HFF-Myc (cell line): ENCODE results near the gene COL8A1.

Experiments
- DNase-seq: peaks from one replicate; pipeline ENCODE4 v3.0.0-alpha.2; 2011; ENCODE audit warnings: low read depth; ENCODE audit errors: extremely low read depth
- H3K4me3 ChIP-seq: replicated peaks from 2 replicates; pipeline ENCODE4 v1.5.1; 2011; ENCODE audit warnings: low read depth, mild to moderate bottlenecking, control low read depth, low read length
- TF ChIP-seq, protein P1 (sequence below): IDR thresholded peaks from 2 replicates; pipeline ENCODE4 v1.5.1; 2012; ENCODE audit warnings: mild to moderate bottlenecking, low read depth, low read length, control low read depth; ENCODE audit errors: missing control alignments

COL8A1 gene

DNA sequence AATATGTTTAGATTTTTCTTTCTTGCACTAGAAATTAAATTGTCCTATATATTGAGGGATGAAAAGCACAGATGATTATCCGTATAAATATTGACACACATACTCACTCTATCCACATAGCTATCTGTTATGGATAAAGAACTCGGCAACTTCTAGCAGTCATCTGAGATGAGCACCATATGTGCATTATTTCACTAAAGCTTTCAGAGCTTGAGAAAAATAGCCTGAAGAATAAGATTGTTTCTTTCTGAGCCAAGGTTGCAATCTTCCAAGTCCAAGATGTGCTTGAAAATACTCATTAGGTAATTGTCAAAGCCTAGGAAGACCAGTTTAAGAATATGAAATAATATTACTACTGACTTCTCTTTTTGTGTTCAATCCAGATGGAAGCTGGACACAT is 40.5 kb downstream of the COL8A1 start:
- DNase-seq = no peak
- no peak overlapping the region for H3K4me3 ChIP-seq
- TF ChIP-seq, protein P1, sequence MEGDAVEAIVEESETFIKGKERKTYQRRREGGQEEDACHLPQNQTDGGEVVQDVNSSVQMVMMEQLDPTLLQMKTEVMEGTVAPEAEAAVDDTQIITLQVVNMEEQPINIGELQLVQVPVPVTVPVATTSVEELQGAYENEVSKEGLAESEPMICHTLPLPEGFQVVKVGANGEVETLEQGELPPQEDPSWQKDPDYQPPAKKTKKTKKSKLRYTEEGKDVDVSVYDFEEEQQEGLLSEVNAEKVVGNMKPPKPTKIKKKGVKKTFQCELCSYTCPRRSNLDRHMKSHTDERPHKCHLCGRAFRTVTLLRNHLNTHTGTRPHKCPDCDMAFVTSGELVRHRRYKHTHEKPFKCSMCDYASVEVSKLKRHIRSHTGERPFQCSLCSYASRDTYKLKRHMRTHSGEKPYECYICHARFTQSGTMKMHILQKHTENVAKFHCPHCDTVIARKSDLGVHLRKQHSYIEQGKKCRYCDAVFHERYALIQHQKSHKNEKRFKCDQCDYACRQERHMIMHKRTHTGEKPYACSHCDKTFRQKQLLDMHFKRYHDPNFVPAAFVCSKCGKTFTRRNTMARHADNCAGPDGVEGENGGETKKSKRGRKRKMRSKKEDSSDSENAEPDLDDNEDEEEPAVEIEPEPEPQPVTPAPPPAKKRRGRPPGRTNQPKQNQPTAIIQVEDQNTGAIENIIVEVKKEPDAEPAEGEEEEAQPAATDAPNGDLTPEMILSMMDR = no peak

DNA sequence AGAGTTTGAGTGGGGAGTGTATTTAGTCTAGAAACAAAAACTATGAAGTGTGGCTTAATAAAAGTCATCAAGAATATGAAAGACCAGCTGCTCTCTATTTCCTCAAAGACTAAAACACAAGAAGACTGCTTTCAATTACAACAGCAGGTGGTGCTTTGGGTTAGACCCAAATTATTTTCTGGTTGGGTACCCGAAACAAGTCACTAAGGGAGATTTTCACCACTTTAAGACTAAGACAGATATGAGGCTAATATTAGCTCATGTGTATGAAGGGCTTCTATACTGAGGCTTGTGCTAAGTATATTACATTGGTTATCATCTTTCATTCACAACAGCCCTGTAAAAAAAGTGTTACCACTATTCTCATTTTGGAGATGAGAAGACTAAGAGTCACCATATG is 43.1 kb downstream of the COL8A1 start:
- TF ChIP-seq, protein P1 = no peak
- DNase-seq = no peak
- no peak overlapping the region for H3K4me3 ChIP-seq

DNA sequence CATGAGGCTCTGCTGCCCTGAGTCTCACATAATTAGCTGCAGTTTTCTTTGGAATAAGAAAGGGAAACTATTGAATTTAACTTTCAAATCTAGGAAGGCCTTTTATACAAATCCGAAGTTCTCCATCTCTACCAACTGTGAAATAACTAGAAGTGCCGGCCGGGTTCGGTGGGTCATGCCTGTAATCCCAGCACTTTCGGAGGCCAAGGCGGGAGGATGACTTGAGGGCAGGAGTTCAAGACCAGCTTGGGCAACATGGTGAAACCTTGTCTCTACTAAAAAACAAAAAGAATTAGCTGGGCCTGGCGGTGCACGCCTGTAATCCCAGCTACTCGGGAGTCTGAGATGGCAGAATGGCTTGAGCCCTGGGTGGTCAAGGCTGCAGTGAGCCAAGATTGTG is 43.6 kb downstream of the COL8A1 start:
- TF ChIP-seq, protein P1 = no peak
- DNase-seq = no peak

DNA sequence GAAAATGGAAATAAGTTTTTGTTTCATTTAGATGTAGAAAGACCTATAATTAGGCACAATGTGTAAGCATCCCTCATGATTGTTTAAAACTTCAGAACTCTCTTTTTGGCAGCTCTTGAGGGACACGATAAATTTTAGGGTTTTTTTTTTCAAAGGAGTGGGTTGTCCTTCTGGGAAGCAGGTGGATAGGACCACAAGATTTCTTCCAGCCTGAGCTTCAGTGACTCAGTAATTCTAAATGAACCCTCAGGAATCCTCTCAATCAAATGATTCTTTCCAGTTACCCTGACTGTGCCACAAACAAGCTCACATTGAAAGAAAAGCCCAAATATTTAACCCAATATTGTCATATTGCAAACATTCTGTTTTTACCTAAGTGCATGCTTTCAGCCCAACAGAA is 45.1 kb downstream of the COL8A1 start:
- TF ChIP-seq, protein P1 = no peak
- DNase-seq = no peak
- H3K4me3 ChIP-seq = no peak overlapping the region

More for the DNA sequence above, 43.6 kb downstream of the COL8A1 start:
- no peak overlapping the region for H3K4me3 ChIP-seq

DNA sequence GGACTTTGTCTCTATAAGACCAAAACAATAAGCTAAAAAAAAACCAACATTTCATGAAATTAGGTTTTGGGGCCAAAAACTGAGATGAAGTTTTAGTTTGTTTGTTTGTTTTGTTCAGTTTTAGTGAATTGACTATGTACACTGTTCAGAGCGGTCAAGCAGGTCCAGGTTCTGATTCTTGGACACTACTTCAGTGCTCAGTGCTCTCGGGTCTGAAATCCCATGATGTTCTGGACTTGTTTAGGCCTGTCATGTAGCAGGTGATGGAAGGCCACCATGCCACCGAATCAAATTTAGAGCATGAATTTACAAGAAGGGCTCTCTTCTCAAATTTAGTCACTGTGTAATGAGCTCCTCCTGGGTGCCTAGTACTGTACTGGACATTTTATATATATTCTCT is 45.5 kb downstream of the COL8A1 start:
- TF ChIP-seq, protein P1 = no peak
- DNase-seq = no peak
- H3K4me3 ChIP-seq = no peak overlapping the region

DNA sequence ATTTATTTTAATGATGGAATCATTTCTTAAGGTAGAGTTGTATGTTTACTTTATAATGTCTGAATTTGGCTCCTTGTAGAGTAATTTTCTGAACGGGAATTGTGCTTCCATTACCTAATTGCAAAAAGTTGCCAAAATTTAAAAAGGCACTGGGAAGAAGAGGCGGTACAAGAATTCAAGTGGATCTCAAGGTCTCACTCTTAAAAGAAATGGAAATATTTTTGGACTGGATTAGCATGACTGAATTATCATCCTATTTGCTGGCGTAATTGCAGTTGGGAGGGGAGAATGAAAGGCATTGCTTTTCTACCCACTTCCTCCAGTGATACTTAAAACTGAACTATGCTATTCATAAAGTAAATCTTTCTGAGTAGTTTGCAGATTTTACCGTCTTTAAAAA is 46.2 kb downstream of the COL8A1 start:
- TF ChIP-seq, protein P1 = no peak
- no peak for DNase-seq
- H3K4me3 ChIP-seq = no peak overlapping the region

DNA sequence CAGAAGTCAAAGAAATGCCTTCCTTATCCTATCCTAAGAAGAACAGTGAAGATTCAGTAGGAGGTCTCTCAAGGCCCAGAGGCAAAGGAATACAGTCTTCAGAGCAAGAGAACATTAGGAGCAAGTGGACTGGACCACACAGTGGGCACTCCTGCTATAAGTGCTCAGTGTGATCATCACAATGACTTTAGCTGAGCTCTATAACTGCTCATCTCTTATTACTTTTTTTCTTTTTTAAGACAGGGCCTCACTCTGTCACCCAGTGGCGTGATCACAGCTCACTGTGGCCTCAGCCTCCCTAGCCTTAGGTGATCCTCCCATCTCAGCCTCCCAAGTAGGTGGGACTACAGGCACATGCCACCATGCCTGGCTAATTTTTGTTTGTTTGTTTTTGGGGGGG is 48.1 kb downstream of the COL8A1 start:
- no peak overlapping the region for H3K4me3 ChIP-seq
- no peak for DNase-seq
- TF ChIP-seq, protein P1 = no peak
